HG03469 (cell line): ENCODE data around the gene PRELP.

Source experiments
- ATAC-seq: cut with Tn5 transposase; IDR thresholded peaks from one replicate; pipeline ENCODE4 v1.9.1; 2021; ENCODE audit warnings: mild to moderate bottlenecking, moderate library complexity, moderate number of reproducible peaks; ENCODE audit not compliant: unreplicated experiment

Gene PRELP

GRCh38 chr1:203521074-203521794 lies 45.6 kb downstream of the PRELP start:
- no peak for ATAC-seq

GRCh38 chr1:203521812-203522211 lies 46.2 kb downstream of the PRELP start:
- ATAC-seq = no peak

GRCh38 chr1:203522237-203522636 lies 46.6 kb downstream of the PRELP start:
- no peak for ATAC-seq

GRCh38 chr1:203523667-203524066 lies 48.1 kb downstream of the PRELP start:
- no peak for ATAC-seq

- no peak for ATAC-seq
Measured at GRCh38 chr1:203524152-203524551, 48.5 kb downstream of the PRELP start.

- ATAC-seq = no peak
Measured at GRCh38 chr1:203524824-203525223, 49.2 kb downstream of the PRELP start.

- no peak for ATAC-seq
Measured at GRCh38 chr1:203525685-203526084, 50.1 kb downstream of the PRELP start.

- no peak for ATAC-seq
Measured at GRCh38 chr1:203526130-203526529, 50.5 kb downstream of the PRELP start.

- ATAC-seq = no peak
Measured at GRCh38 chr1:203526572-203526971, 51.0 kb downstream of the PRELP start.

GRCh38 chr1:203527013-203527412 lies 51.4 kb downstream of the PRELP start:
- ATAC-seq = no peak

GRCh38 chr1:203528063-203528462 lies 52.5 kb downstream of the PRELP start:
- ATAC-seq = no peak

- ATAC-seq = no peak
Measured at GRCh38 chr1:203528976-203529835, 53.6 kb downstream of the PRELP start.

- no peak for ATAC-seq
Measured at GRCh38 chr1:203531063-203531462, 55.5 kb downstream of the PRELP start.

GRCh38 chr1:203534012-203534411 lies 58.4 kb downstream of the PRELP start:
- no peak for ATAC-seq

GRCh38 chr1:203534526-203534925 lies 58.9 kb downstream of the PRELP start:
- no peak for ATAC-seq

GRCh38 chr1:203536575-203536974 lies 61.0 kb downstream of the PRELP start:
- ATAC-seq = no peak

GRCh38 chr1:203536980-203537455 lies 61.4 kb downstream of the PRELP start:
- ATAC-seq = no peak

- no peak for ATAC-seq
Measured at GRCh38 chr1:203537806-203538464, 62.3 kb downstream of the PRELP start.

GRCh38 chr1:203538726-203539125 lies 63.1 kb downstream of the PRELP start:
- no peak for ATAC-seq

- ATAC-seq = no peak
Measured at GRCh38 chr1:203539831-203540546, 64.4 kb downstream of the PRELP start.
